GM19467 (cell line): ENCODE data around the gene GSN.

Experiments used
- ATAC-seq: cut with Tn5 transposase; IDR thresholded peaks from one replicate; pipeline ENCODE4 v1.9.1; 2021; ENCODE audit warnings: mild to moderate bottlenecking, moderate library complexity; ENCODE audit not compliant: unreplicated experiment

The GSN gene

GRCh38 chr9:121322037-121322736 is 54.2 kb downstream of the GSN start:
- no peak for ATAC-seq

GRCh38 chr9:121322737-121323448 is 54.9 kb downstream of the GSN start:
- no peak for ATAC-seq

GRCh38 chr9:121323449-121324151 is 55.6 kb downstream of the GSN start:
- no peak for ATAC-seq

- no peak for ATAC-seq
These were observed 56.4 kb downstream of the GSN start for GRCh38 chr9:121324316-121324715.

GRCh38 chr9:121324755-121325154 is 56.8 kb downstream of the GSN start:
- no peak for ATAC-seq

- no peak for ATAC-seq
These were observed 57.4 kb downstream of the GSN start for GRCh38 chr9:121325387-121325786.

- no peak for ATAC-seq
These were observed 58.3 kb downstream of the GSN start for GRCh38 chr9:121326130-121326838.

GRCh38 chr9:121326901-121327613 is 59.1 kb downstream of the GSN start:
- no peak for ATAC-seq

GRCh38 chr9:121328476-121328875 is 60.5 kb downstream of the GSN start:
- ATAC-seq, result no peak

- ATAC-seq, result no peak
These were observed 61.1 kb downstream of the GSN start for GRCh38 chr9:121328876-121329681.

GRCh38 chr9:121331549-121331948 is 63.6 kb downstream of the GSN start:
- ATAC-seq, result no peak

- no peak for ATAC-seq
These were observed 64.2 kb downstream of the GSN start for GRCh38 chr9:121331992-121332685.

GRCh38 chr9:121333950-121334773 is 66.2 kb downstream of the GSN start:
- no peak for ATAC-seq

- no peak for ATAC-seq
These were observed 68.7 kb downstream of the GSN start for GRCh38 chr9:121336665-121337064.

GRCh38 chr9:121339437-121339836 is 71.5 kb downstream of the GSN start:
- ATAC-seq, result no peak

- ATAC-seq, result no peak
These were observed 72.9 kb downstream of the GSN start for GRCh38 chr9:121340676-121341392.

GRCh38 chr9:121344184-121344583 is 76.2 kb downstream of the GSN start:
- ATAC-seq, result no peak

GRCh38 chr9:121345070-121345469 is 77.1 kb downstream of the GSN start:
- no peak for ATAC-seq
